Retina (tissue), 1 donor: ENCODE results near the gene MYO1D.
"Not testable (repeated sequence)": the region's sequence is repeated elsewhere in the genome, so short reads cannot be mapped to it uniquely, and the experiment has no call there.

Experiments
- DNase-seq: peaks from one replicate; pipeline ENCODE4 v3.0.0-alpha.2; 2016

Gene MYO1D

GRCh38 chr17:32720671-32721070 lies 156.3 kb downstream of the MYO1D start:
- DNase-seq = no peak

- DNase-seq = no peak
Observed at GRCh38 chr17:32719689-32720088, 157.2 kb downstream of the MYO1D start.

GRCh38 chr17:32714922-32715321 lies 162.0 kb downstream of the MYO1D start:
- DNase-seq = not testable (repeated sequence)

GRCh38 chr17:32714206-32714605 lies 162.7 kb downstream of the MYO1D start:
- not testable (repeated sequence) for DNase-seq

- no peak for DNase-seq
Observed at GRCh38 chr17:32713081-32713480, 163.8 kb downstream of the MYO1D start.

GRCh38 chr17:32709562-32709961 lies 167.4 kb downstream of the MYO1D start:
- DNase-seq = no peak

GRCh38 chr17:32701871-32702270 lies 175.1 kb downstream of the MYO1D start:
- DNase-seq = no peak

- no peak for DNase-seq
Observed at GRCh38 chr17:32699247-32699646, 177.7 kb downstream of the MYO1D start.

GRCh38 chr17:32697728-32698625 lies 178.9 kb downstream of the MYO1D start:
- DNase-seq = no peak

- DNase-seq = no peak
Observed at GRCh38 chr17:32696426-32696825, 180.5 kb downstream of the MYO1D start.

GRCh38 chr17:32695864-32696263 lies 181.1 kb downstream of the MYO1D start:
- DNase-seq = no peak

- DNase-seq = peak; percentile 43
Observed at GRCh38 chr17:32693194-32693897, 183.6 kb downstream of the MYO1D start.

- no peak for DNase-seq
Observed at GRCh38 chr17:32692179-32692578, 184.7 kb downstream of the MYO1D start.

GRCh38 chr17:32689348-32689747 lies 187.6 kb downstream of the MYO1D start:
- no peak for DNase-seq

- DNase-seq = no peak
Observed at GRCh38 chr17:32688221-32688620, 188.7 kb downstream of the MYO1D start.

GRCh38 chr17:32684087-32684958 lies 192.6 kb downstream of the MYO1D start:
- no peak for DNase-seq

GRCh38 chr17:32673964-32674363 lies 203.0 kb downstream of the MYO1D start:
- DNase-seq = no peak

- DNase-seq = no peak
Observed at GRCh38 chr17:32672711-32673110, 204.2 kb downstream of the MYO1D start.

- no peak for DNase-seq
Observed at GRCh38 chr17:32671896-32672295, 205.0 kb downstream of the MYO1D start.

GRCh38 chr17:32664936-32665583 lies 211.9 kb downstream of the MYO1D start:
- DNase-seq = no peak

GRCh38 chr17:32660496-32660985 lies 216.4 kb downstream of the MYO1D start:
- DNase-seq = no peak

- DNase-seq = peak; percentile 82
Observed at GRCh38 chr17:32659419-32659842, 217.5 kb downstream of the MYO1D start.
